Measurements from ENCODE around the gene C17orf100.

The C17orf100 gene

DNA sequence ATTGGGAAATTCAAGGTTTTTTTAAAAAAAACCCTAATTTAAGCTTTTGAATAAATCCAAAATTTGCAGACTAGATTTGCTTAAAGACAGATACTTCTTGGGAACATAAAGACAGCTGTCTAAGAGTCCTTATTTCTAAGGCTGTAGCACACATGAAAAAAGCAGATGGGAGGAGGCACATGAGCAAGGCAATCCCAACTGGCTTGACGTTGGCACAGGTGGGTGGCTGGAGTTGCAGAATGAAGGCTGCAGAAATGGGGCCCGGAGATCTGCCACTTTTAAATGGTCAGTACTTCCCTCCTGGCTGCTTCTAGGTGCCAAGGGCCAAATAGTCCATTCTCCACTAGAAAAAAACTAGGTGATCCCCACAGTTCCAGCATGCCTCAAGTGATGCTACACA is 15.5 kb upstream of the C17orf100 start:
- TF ChIP-seq, protein P1, sequence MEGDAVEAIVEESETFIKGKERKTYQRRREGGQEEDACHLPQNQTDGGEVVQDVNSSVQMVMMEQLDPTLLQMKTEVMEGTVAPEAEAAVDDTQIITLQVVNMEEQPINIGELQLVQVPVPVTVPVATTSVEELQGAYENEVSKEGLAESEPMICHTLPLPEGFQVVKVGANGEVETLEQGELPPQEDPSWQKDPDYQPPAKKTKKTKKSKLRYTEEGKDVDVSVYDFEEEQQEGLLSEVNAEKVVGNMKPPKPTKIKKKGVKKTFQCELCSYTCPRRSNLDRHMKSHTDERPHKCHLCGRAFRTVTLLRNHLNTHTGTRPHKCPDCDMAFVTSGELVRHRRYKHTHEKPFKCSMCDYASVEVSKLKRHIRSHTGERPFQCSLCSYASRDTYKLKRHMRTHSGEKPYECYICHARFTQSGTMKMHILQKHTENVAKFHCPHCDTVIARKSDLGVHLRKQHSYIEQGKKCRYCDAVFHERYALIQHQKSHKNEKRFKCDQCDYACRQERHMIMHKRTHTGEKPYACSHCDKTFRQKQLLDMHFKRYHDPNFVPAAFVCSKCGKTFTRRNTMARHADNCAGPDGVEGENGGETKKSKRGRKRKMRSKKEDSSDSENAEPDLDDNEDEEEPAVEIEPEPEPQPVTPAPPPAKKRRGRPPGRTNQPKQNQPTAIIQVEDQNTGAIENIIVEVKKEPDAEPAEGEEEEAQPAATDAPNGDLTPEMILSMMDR (IDR thresholded peaks at IDR 0.05; ENCODE audit: control insufficient read depth, insufficient read depth, low read depth, low read length, missing control alignments), result no peak
- H3K4me3 ChIP-seq (ENCODE audit: control insufficient read depth, low read depth, low read length), result no peak overlapping the region
- DNase-seq (ENCODE audit: low read depth), result no peak

GRCh38 chr17:6636616-6637457 is 14.7 kb upstream of the C17orf100 start:
- DNase-seq (ENCODE audit: low read depth), result no peak
- TF ChIP-seq, protein P1 (IDR thresholded peaks at IDR 0.05; ENCODE audit: control insufficient read depth, insufficient read depth, low read depth, low read length, missing control alignments), result no peak
- no peak overlapping the region for H3K4me3 ChIP-seq (ENCODE audit: control insufficient read depth, low read depth, low read length)

DNA sequence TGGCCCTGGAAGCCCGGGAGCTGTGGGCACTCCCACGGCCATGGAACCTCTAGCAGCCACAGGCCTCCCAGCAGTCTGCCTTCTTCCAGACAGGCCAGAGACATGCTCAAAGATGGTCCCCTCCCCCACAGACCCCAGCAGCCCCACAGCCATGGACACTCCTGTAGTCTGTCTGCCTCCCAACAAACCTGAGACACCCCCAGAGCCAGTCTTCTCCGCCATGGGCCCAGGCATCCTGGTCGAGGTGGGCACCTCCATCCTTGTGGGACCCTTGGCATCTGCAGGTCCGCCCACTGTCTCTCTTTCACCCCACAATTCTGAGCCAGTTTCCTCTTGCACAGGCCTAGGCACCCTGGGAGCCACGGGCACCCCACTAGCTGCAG is 14.1 kb upstream of the C17orf100 start:
- DNase-seq (ENCODE audit: low read depth), result no peak
- TF ChIP-seq, protein P1 (IDR thresholded peaks at IDR 0.05; ENCODE audit: control insufficient read depth, insufficient read depth, low read depth, low read length, missing control alignments), result no peak
- H3K4me3 ChIP-seq (ENCODE audit: control insufficient read depth, low read depth, low read length), result no peak overlapping the region

DNA sequence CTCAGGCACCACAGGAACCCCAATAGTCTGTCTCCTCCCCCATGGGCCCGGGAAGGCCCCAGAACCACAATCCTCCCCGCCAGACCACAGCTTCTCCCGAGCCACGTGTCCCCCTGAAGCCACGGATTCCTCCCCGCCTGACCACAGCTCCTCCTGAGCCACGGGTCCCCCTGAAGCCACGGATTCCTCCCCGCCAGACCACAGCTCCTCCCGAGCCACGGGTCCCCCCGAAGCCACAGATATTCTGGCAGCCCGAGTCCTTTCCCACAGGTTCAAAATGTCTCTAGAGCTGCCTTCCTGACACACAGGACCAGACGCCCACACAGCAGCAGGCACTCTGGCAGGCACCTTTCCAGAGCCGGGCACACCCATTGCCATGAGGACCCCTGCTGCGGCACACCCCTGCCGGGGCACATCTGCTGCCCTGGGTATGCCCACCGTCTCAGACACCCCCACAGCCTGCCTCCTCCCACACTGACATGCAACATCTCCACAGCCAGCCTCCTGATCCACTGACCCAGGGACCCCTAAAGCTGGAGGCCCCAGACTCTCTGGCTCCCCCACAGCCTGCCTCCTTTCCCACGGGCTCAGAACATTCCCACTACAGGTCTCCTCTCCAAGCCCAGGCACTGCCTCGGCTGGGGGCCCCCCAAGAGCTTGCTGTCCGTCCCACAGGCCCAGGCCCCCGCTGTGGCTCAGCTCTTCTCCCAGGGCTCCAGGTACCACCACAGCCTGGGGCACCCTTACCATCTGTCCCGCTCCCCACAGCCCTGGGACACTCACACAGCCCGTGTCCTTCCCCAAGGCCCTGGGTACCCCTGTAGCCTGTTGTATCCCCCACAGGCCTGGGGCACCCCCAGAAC is 13.3 kb upstream of the C17orf100 start:
- TF ChIP-seq, protein P1 (IDR thresholded peaks at IDR 0.05; ENCODE audit: control insufficient read depth, insufficient read depth, low read depth, low read length, missing control alignments), result no peak
- DNase-seq (ENCODE audit: low read depth), result no peak
- H3K4me3 ChIP-seq (ENCODE audit: control insufficient read depth, low read depth, low read length), result no peak overlapping the region; the same call in none of the 2 replicates

DNA sequence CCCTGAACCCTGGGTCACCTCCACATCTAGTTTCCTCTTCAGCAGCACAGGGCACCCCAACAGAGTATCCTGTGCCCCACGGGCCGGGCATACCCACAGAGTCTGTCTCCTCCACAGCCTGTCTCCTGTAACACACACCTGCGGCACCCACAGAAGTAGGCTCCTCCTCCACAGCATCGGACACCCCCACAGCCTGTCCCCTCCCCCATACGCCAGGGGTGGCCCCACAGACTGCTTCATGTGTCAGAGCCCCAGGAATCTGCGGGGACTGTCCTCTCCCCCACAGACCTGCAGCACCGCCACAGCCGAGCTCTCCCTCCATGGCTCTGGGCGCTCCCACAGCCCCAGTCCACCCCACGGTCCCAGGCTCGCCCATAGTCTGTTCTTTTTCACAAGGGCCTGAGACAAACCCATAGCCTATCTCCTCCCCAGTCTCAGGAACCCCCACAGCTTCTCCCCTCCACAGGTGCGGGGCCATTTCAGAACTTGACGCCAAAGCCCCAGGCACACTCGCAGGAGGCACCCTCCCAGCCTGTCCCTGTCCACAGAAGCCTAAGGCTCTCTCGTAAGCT is 12.5 kb upstream of the C17orf100 start:
- TF ChIP-seq, protein P1 (IDR thresholded peaks at IDR 0.05; ENCODE audit: control insufficient read depth, insufficient read depth, low read depth, low read length, missing control alignments), result no peak
- H3K4me3 ChIP-seq (ENCODE audit: control insufficient read depth, low read depth, low read length), result peak overlapping the region; percentile 98
- DNase-seq (ENCODE audit: low read depth), result no peak

All from AG09309 (cell line).